HL-60/S4 treated with retinoic acid at 250 ng/mL for 4 days and 3 days (cell line): ENCODE results near the gene PROB1.

Source experiments
- in situ Hi-C: fragments of 300-500 bp; cut with MboI; formaldehyde crosslinking; loops from 2 replicates; pipeline ENCODE4 v1.7.0; 2022; ENCODE audit warnings: low sequenced_read_pairs

The PROB1 gene

DNA sequence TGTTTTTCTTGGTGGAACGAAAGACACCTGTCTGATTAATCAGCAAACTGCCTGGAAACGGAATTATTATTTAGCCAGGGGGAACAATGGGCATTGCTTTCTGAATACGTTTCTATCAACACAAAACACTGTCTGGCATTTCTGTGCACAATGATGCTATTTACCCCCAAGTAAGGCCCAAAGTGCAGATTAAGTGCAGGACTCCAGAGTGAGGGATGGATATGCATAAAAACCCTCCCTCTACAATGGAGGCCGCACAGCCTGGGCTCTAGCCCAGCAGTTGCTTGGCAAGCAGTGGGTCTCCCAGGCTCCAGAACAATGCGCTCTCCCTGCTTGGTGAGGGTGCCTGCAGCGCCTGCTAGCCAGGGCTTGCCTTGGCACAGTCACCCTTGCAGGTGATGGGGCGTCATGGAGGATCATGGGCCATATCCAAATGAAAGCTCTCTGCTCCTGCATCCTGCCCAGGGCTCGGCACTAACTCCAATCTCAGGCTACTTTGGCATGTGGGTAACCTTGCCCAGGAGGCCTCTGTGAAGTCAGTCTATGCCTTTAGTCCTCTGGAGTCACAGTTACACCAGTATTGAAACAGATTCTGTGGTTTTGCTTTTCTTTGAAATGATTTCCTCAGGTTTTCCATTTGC is 20.4 kb upstream of the PROB1 start:
- in situ Hi-C loops: loop anchor here (25.0 kb wide), 1 partner anchor 347 kb away; no protein-coding TSS in a partner anchor

DNA sequence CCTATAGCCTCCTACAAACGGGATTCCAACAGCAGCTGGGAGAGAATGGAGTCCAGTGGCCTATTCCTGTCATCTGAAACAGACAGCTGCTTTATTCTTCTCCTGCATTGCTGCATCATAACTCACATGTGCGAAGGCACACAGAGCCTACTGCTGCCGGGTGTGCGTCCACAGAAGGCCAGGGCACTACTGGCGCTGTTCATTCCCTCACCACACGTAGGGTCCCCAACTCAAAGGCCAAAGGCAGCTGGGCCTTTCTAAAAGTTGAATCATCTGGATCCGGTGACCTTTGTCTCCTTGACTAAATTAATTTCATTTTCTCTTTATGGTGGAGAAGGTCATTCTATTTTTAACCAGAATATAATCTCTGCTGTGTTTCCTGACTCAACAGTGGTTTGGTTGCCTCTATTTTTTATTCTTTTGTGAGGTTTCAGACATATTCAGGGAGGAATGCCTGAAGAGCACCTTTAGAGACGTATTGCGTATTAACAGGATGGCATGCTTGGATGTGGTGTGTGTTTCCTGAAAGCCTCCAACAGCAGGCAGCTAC is 19.8 kb upstream of the PROB1 start:
- in situ Hi-C loops: loop anchor here (25.0 kb wide), 1 partner anchor 348 kb away; no protein-coding TSS in a partner anchor

DNA sequence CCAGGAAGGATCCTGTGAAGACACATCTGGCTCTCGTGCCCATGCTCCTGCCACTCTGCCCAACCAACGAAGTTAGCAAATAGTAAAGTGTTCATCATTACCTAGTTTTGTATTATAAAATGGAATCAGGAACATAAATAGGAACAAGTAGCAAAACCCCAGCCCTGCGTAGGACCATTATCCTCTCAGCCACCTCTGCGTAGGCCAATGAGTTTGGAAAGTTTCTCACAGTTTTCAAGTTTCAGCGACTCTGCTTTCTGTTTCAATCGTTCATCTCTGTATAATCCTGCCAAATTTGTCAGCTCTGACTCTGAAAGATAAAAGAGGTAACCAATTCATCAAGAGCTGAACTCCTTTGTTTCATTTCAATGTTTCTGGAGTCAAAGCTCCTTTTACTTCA is 19.1 kb upstream of the PROB1 start:
- in situ Hi-C loops: loop anchor here (25.0 kb wide), 1 partner anchor 348 kb away; no protein-coding TSS in a partner anchor

DNA sequence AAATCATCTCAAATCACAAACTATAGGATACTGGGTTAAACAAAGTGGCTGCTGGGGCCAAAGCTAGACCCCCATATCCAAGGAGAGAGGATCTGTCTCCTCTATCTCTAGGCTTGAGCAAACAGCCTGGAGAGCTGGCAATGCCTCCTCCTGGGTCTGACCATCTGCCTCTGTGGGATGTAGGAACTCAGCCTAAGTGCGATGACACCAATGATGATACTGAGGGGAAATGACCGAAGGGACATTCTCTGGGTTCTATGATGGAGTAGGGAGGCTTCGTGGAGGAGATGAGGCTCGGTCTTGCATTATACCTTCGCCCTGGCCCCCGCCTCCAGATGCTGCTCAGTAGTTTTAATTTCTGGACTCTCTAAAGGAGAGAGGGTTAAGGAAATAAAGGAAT is 18.2 kb upstream of the PROB1 start:
- in situ Hi-C loops: loop anchor here (25.0 kb wide), 1 partner anchor 349 kb away; no protein-coding TSS in a partner anchor

DNA sequence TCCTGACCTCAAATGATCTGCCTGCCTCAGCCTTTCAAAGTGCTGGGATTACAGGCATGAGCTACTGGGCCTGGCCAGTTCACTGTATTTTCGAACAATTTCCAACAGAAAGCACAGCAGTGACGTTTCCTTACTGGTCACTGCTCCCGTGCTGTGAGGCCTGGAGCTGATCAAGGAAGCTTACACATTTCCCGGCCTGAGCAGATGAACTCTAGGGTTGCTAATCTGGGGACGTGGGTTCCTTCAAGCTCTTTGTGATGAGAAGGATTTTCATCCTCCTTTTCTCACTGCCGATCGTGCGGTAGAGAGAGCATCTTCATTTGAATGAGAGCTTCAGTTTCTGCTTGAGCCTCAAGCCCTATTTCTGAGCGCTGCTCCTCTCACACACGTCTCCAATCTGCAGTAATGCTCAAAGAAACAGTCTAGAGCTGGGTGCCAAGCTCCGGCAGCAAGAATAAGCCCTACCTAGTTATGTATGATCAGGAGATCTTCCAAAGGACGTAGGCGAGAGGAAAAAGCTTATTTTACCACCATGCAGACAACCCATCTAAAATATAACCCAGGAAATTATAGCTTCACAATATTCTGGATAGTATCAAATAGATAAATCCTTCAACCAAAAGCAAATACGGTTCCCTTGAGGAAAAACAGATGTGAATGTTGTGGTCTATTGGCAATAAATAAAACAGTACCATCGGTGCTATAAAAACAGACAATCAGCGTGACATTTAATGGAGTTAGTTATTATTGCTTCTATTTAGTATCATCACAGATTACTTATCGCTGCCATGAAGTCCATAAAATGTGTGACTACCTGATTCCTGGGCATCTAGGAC is 16.3 kb upstream of the PROB1 start:
- in situ Hi-C loops: loop anchor here (25.0 kb wide), 1 partner anchor 351 kb away; no protein-coding TSS in a partner anchor

DNA sequence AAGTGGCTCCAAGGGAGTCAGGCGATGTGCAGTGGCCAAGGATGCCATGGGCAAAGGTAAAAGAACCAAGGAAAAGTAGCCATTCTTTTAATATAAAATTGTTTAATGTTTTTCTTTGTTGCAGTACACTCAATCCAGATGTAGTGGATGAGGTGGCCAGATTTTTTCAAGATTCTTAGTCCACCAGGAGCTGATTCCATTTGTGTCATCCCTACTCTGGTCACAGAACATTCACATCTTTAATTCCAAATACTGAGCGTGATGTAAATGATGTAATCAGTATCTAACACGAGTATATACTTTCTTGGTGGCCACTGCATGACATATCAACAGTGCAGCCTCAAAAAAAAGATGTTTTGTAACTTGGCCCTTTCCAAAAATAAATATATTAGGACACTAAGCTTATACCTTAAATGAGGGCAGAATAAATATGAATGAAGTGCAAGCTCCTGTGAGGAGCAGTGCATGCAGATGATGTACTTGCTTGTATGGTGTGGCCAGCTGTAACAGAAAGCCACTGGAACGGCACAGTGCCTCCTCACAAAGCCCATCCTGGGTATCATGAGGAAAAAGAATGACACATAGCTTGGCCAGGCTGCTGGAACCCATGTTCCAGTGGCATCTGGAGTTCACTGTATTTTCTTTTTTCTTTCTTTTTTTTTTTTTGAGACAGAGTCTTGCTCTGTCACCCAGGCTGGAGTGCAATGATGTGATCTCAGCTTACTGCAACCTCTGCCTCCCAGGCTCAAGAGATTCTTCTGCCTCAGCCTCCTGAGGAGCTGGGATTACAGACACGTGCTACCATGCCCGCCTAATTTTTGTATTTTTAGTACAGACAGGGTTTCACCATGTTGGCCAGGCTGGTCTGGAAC is 15.5 kb upstream of the PROB1 start:
- in situ Hi-C loops: loop anchor here (25.0 kb wide), 1 partner anchor 352 kb away; no protein-coding TSS in a partner anchor

DNA sequence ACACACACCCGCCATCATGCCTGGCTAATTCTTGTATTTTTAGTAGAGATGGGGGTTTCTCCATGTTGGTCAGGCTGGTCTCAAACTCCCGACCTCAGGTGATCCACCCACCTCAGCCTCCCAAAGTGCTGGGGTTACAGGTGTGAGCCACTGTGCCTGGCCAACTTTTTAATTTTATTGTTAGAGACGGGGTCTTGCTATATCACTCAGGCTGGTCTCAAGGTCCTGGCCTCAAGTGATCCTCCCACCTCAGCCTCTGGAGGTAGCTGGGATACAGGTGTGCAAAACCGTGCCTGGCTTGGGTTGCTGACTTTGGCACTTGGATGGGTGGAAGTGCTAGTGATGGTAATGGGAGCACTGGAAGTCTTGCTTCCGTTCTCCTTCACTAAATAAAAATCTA is 14.2 kb upstream of the PROB1 start:
- in situ Hi-C loops: loop anchor here (25.0 kb wide), 1 partner anchor 353 kb away; no protein-coding TSS in a partner anchor

DNA sequence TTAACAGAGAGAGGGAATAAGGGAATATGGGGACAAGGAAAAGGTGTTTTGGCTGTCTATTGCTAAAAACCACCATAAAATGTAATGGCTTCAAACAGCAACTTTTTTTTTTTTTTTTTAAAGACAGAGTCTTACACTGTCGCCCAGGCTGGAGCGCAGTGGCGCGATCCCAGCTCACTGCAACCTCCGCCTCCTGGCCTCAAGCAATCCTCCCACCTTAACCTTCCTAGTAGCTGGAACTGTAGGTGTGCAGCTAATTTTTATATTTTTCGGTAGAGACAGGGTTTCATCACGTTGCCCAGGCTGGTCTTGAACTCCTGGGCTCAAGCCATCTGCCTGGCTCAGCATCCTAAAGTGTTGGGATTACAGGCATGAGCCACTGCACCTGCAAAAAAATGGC is 13.3 kb upstream of the PROB1 start:
- in situ Hi-C loops: loop anchor here (25.0 kb wide), 1 partner anchor 354 kb away; no protein-coding TSS in a partner anchor

DNA sequence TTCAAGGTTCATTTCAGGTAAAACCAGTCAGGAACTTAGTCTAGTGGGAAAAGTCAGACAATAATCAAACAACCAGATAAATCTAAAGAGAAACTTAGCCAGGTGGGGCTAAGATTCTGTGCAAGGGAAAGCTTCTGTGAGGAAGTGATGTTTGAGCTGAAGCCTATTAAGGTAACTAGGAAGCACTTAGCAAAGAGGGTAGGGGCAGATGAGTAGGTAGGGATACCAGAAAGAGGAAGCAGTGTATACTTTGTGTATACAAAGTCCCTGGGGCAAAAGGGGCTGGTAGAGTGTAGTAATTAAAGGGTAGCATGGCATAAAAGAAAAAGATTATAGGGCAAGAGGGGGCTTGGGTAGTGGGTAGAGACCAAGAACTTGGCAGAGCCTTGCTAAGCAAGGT is 12.6 kb upstream of the PROB1 start:
- in situ Hi-C loops: loop anchor here (25.0 kb wide), 1 partner anchor 355 kb away; no protein-coding TSS in a partner anchor

DNA sequence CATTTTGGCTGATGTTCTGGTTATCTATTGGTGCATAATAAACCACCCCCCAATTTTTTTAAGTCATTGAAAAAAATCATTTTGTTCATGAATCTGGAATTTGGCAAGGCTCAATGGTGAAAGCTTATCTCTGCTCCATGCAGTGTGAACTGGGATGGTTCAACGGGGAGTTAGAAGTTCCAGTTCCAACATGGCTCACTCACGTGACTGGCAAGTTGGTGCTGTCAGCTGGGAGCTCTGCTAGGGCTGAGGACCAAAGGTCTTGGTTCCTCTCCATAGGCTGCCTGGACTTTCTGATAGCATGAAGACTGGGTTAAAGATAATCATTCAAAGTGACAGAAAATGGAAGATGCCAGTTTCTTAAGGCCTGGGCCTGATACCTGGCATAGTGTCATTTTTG is 12.1 kb upstream of the PROB1 start:
- in situ Hi-C loops: loop anchor here (25.0 kb wide), 1 partner anchor 355 kb away; no protein-coding TSS in a partner anchor

DNA sequence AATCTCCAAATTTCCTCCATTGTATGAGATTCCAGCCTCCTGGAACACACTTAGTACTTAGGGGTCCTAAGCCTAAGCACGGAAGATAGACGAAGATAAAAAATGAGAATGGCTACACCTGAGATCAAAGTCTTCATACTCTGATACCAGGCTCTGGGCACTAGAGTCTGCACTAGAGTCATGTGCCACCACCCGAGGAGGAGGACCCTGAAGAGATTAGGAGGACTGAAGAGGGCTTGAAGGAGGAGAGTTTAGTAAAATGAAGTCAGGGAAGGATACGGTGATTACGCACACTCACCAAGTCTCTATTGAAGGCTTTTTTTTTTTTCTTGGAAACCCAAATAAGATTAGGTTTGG is 9.6 kb upstream of the PROB1 start:
- in situ Hi-C loops: loop anchor here (25.0 kb wide), 1 partner anchor 358 kb away; no protein-coding TSS in a partner anchor

DNA sequence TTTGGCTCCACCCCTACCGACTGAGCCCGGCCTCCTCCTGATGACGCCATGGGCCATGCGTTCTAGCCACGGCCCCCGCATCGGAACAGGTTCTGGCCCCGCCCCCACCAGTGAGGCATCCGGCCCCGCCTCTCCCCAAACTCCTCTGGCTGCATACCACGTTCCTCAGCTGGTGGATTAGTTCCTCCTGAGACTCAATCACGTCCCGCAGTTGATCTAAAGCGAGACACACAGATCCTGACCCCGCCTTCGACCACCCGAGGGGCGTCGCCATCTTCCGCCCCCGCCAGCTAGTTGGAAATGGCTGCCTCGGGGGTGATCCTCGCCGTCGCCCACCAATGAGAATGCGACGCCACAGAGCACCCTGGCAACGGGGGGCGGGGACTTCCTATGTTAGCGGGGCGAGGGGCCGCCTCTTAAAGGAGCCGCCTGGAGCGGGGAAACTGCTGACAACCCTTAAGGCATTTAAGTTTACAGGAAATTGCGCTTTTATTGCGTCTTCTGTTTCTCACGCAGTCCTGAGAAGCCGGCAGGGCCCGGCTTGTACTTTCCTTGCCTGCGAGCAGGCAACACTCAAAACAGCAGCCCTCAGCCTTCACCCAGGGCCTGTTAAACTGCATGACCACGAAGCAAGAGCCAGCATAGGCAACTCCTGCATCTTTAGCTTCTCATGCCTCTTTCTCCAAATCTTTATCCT is 9.0 kb upstream of the PROB1 start, which contains the start of gene SPATA24:
TSS of gene SPATA24 (minus strand) at position 303 of the 697 bp plus-strand sequence. CDS start at position 274, 29 bp downstream.
- in situ Hi-C loops: loop anchor here (25.0 kb wide), 1 partner anchor 358 kb away; no protein-coding TSS in a partner anchor

DNA sequence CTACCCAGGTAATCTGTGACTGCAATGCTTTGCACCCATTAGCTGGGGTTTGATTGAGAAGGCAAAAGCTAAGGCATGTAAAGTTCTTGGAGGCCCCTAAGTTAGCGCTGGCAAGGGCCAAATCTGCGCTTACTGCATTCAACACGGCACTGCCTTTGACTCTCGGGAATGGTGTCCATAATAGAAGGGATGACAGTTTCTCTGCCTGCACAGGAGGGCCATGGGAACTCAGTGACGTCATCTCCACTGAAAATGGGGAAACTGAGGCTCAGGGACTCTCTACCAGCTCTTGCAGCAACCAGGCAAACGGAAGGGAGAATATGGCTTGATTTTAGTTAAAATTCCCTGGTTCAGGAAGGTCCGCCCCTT is 8.5 kb upstream of the PROB1 start:
- in situ Hi-C loops: loop anchor here (25.0 kb wide), 1 partner anchor 359 kb away; no protein-coding TSS in a partner anchor

DNA sequence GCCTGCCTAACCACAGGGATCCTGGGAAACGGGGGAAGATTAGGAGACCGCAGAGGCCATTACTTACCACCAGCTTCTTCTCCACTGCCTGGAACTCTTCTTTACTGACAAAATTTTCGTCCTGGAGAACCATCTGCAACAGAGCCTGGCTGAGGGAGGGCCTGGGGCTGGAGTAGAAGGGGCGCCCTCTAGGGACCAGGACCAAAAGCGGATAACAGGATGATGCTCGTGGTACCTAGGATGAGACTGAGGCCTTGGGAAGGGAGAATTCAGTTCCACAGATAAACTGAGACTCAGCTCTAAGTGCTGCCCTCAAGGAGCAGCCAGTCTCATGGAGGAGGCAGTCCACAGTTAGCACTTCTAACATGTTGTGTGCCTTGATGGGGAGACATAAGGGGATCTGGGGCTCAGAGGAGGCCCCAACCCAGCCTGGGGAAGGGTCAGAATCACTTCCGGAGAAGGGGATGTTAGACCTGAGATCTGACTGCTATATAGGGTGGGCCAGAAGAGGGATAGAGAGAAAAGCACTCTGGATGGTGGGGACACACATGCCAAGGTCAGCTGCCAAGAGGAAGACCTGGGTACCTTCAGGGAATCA is 7.8 kb upstream of the PROB1 start:
- in situ Hi-C loops: loop anchor here (25.0 kb wide), 1 partner anchor 360 kb away; no protein-coding TSS in a partner anchor

DNA sequence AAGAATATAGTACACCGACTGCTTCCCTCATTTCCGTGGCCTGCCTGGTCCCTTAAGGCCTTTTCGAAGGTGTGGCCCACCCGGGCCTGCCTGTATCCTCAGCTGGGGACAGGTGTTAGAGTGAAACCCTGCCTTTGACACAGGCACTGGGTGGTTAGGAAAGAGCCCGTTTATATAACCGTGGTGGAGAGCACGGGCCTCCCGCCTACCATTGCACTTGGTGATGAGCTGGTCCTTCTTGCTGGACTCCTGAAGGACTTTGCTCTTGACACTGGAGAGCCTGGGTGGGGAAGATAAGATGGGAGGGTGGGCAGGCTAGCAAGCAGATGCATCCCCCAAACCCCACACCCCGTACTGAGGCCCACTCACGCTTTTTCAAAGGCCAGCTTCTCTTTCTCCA is 6.6 kb upstream of the PROB1 start:
- in situ Hi-C loops: loop anchor here (25.0 kb wide), 1 partner anchor 361 kb away; no protein-coding TSS in a partner anchor

DNA sequence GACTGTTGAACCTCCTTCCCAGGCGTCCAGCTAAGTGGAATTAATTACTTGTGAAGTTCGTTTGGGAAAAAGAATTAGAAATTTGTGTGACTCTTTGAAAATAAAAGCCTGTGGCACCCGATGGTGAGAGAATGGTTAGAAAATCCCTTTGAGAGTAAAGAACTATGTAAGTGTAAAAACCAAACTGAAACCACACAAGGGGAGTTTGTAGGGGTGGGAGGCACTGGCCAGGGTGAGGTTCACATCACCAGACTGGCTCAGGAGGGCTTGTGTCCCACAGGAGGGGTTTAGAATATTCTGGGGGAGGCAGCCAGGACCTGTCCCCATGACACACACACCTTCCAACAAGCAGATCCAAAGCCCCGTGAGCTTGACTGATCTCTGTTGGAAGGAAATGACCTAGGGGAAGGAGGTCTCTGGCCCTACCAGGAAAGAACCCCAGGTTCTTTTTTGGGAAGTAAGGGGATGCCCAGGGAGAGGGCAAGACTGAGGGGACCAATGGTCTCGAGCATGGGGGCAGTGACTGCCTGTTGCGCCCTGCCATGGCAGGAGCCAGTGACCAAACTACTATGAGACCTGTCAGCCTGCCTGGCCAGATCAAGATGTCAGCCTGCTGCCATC is 4.7 kb upstream of the PROB1 start:
- in situ Hi-C loops: loop anchor here (25.0 kb wide), 1 partner anchor 363 kb away; no protein-coding TSS in a partner anchor

DNA sequence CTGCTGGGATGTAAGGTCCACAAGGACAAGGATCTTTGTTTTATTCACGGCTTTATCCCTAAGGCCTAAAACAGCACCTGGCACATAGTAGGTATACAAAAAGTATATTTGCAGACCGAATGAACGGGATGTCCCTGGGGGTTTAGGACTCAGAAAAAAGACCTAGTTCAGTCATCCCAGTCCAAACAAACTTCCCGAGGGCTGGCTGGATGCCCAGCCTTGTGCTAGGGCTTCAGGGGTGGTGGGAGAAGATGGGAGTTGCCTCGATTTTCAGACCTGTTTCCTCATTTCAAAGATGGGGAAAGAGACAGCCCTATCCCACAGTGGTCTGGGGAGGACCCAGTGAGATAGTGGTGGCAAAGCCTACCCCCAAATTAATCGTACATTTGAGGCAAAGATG is 3.0 kb upstream of the PROB1 start:
- in situ Hi-C loops: no loop called here

DNA sequence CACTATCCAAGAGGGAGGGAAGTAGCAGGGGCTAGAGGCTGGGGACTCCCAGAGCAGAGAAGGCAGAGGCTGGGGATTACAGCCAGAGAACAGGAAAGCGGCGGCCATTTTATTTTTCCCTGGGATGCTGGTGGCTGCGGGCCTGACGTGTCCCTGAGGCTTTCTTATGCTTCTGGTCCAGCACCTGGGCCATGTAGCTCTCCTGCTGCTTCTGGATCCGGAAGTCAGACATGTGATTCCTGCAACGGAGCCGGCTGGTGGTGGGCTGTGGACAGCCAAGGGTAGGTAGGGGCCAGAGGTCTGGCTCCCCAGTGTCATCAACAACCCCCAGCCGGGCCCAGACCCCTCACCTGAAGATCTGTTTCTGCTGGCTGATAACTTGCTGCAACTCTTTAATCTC is 1.8 kb upstream of the PROB1 start:
- in situ Hi-C loops: no loop called here
